HEK293 (cell line): Measurements from ENCODE around the gene PCDHGB7.

Source experiments
- CTCF ChIP-seq: fragments of 450-650 bp; formaldehyde crosslinking; IDR thresholded peaks from 2 replicates; pipeline ENCODE4 v1.5.1; 2016; ENCODE audit warnings: missing biosample characterization, missing genetic modification characterization
- REPIN1 ChIP-seq: fragments of 450-650 bp; formaldehyde crosslinking; IDR thresholded peaks from 2 replicates; pipeline ENCODE4 v1.5.1; 2017; ENCODE audit warnings: missing biosample characterization, missing genetic modification characterization, low read depth
- ZEB2 ChIP-seq: fragments of 450-650 bp; formaldehyde crosslinking; IDR thresholded peaks from 2 replicates; pipeline ENCODE4 v1.5.1; 2016; ENCODE audit warnings: missing biosample characterization, missing genetic modification characterization
- ZNF184 ChIP-seq: fragments of 450-650 bp; IDR thresholded peaks from 2 replicates; pipeline ENCODE4 v1.5.1; 2018; ENCODE audit warnings: missing biosample characterization, mild to moderate bottlenecking, missing genetic modification characterization
- ZNF24 ChIP-seq: fragments of 450-650 bp; formaldehyde crosslinking; IDR thresholded peaks from 2 replicates; pipeline ENCODE4 v1.5.1; 2016; ENCODE audit warnings: missing biosample characterization, missing genetic modification characterization

- no peak for TF ChIP-seq REPIN1
- no peak for TF ChIP-seq ZNF24
- no peak for TF ChIP-seq ZEB2 (tag by site-specific recombination)
- no peak for TF ChIP-seq CTCF (tag by site-specific recombination)
- no peak for TF ChIP-seq ZNF184 (tag by site-specific recombination)
Observed at GRCh38 chr5:141403387-141403786, 14.1 kb upstream of the PCDHGB7 start.
